HEK293 (cell line): ENCODE data around the gene POFUT2.

ENCODE experiments used
- ZBTB17 ChIP-seq: fragments of 450-650 bp; formaldehyde crosslinking; IDR thresholded peaks from 2 replicates; pipeline ENCODE4 v1.5.1; 2016; ENCODE audit warnings: missing biosample characterization, missing genetic modification characterization
- ZBTB8A ChIP-seq: fragments of 450-650 bp; formaldehyde crosslinking; IDR thresholded peaks from 2 replicates; pipeline ENCODE4 v1.5.1; 2016; ENCODE audit warnings: missing biosample characterization, missing genetic modification characterization
- ZNF140 ChIP-seq: fragments of 450-650 bp; formaldehyde crosslinking; IDR thresholded peaks from 2 replicates; pipeline ENCODE4 v1.5.1; 2016; ENCODE audit warnings: missing biosample characterization, missing genetic modification characterization
- TF ChIP-seq, protein P1 (sequence below): fragments of 450-650 bp; formaldehyde crosslinking; IDR thresholded peaks from 2 replicates; pipeline ENCODE4 v1.5.1; 2016; ENCODE audit warnings: missing biosample characterization, missing genetic modification characterization

- TF ChIP-seq ZBTB17 (tag by site-specific recombination) (no peak), ZBTB8A (no peak), ZNF140 (tag by site-specific recombination) (no peak)
- TF ChIP-seq, protein P1, sequence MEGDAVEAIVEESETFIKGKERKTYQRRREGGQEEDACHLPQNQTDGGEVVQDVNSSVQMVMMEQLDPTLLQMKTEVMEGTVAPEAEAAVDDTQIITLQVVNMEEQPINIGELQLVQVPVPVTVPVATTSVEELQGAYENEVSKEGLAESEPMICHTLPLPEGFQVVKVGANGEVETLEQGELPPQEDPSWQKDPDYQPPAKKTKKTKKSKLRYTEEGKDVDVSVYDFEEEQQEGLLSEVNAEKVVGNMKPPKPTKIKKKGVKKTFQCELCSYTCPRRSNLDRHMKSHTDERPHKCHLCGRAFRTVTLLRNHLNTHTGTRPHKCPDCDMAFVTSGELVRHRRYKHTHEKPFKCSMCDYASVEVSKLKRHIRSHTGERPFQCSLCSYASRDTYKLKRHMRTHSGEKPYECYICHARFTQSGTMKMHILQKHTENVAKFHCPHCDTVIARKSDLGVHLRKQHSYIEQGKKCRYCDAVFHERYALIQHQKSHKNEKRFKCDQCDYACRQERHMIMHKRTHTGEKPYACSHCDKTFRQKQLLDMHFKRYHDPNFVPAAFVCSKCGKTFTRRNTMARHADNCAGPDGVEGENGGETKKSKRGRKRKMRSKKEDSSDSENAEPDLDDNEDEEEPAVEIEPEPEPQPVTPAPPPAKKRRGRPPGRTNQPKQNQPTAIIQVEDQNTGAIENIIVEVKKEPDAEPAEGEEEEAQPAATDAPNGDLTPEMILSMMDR (tag by site-specific recombination), result no peak
Observed at GRCh38 chr21:45313015-45313414, 25.3 kb upstream of the POFUT2 start.
